K562 (cell line): ENCODE measurements around the gene EYA3. TPM values are rescaled to one million over a fixed set of nuclear protein-coding genes. Genes with fewer than 3 reads are reported as not detected.

Experiments used
- ELF4 ChIP-seq: fragments of 450-650 bp; formaldehyde crosslinking; IDR thresholded peaks from 2 replicates; pipeline ENCODE4 v1.4.0; 2022; ENCODE audit warnings: missing genetic modification characterization
- EP300 ChIP-seq: IDR thresholded peaks from 2 replicates; pipeline ENCODE4 v1.6.1; 2012; ENCODE audit warnings: low read length, improper control_type of control experiment
- ETV1 ChIP-seq: fragments of 450-650 bp; conservative IDR thresholded peaks from 2 replicates; pipeline ENCODE4 v1.6.1; 2016; ENCODE audit warnings: missing genetic modification characterization, control low read depth, low read depth, missing compliant biosample characterization
- GATA2 ChIP-seq: sonication (generic); formaldehyde crosslinking; IDR thresholded peaks from 2 replicates; pipeline ENCODE4 v1.4.0; 2020; ENCODE audit warnings: mild to moderate bottlenecking, missing genetic modification reagents
- KHSRP ChIP-seq: fragments of 450-650 bp; IDR thresholded peaks from 2 replicates; pipeline ENCODE4 v1.6.1; 2017
- NCOA6 ChIP-seq: fragments of 450-650 bp; IDR thresholded peaks from 2 replicates; pipeline ENCODE4 v1.6.1; 2017; ENCODE audit warnings: mild to moderate bottlenecking
- NEUROD1 ChIP-seq: fragments of 150-350 bp; IDR thresholded peaks from 2 replicates; pipeline ENCODE4 v1.6.1; 2014; ENCODE audit warnings: borderline replicate concordance, low read length, low read depth; ENCODE audit not compliant: partially characterized antibody
- NFIC ChIP-seq: fragments of 450-650 bp; IDR thresholded peaks from 2 replicates; pipeline ENCODE4 v1.6.1; 2017; ENCODE audit warnings: mild to moderate bottlenecking, inconsistent platforms
- NFYB ChIP-seq: IDR thresholded peaks from 2 replicates; pipeline ENCODE4 v1.6.1; 2011; ENCODE audit warnings: mild to moderate bottlenecking, moderate library complexity; ENCODE audit not compliant: insufficient read length; ENCODE audit errors: extremely low read depth
- SMARCC2 ChIP-seq: fragments of 450-650 bp; IDR thresholded peaks from 2 replicates; pipeline ENCODE4 v1.6.1; 2017; ENCODE audit warnings: antibody characterized with exemption, moderate library complexity, mild to moderate bottlenecking, low read depth
- STAT5A ChIP-seq: IDR thresholded peaks from 2 replicates; pipeline ENCODE4 v1.6.1; 2012; ENCODE audit warnings: low read length, inconsistent platforms, borderline replicate concordance
- polyA plus RNA-seq, 8 experiments: library from polyadenylated mRNA; depleted of rRNA in 4 of 8; stranded (reverse) in 5 of 8; unstranded in 3 of 8; fragments of >200 nt; fragmentation: Nextera tagmentation in 2 of 8; fragmentation: Illumina TruSeq in 1 of 8; extraction: Ambion mirVana in 2 of 8; extraction: Trizol in 1 of 8; gene quantifications; 2 replicates each; pipeline versions ENCODE4 v1.2.1 to v1.2.3, GENCODE V29; 2011 to 2014; ENCODE audit warnings: inconsistent platforms in 1 of 8, missing spikeins in 1 of 8
- total RNA-seq, 7 experiments: library from RNA; depleted of rRNA in 6 of 7; stranded (reverse); fragments of >200 nt in 6 of 7; fragmentation: Illumina TruSeq in 2 of 7; extraction: Trizol in 2 of 7; gene quantifications; 2 replicates each; pipeline versions ENCODE4 v1.2.1 to v1.2.3, GENCODE V29; 2011 to 2021; ENCODE audit warnings: low replicate concordance in 1 of 7
- TF ChIP-seq, protein P1 (sequence below): fragments of 200-800 bp; sonication (Bioruptor generic); IDR thresholded peaks from 2 replicates; pipeline ENCODE4 v1.6.1; 2016; ENCODE audit warnings: missing genetic modification characterization, missing compliant biosample characterization
- TF ChIP-seq, protein P2 (sequence below): fragments of 200-400 bp; formaldehyde crosslinking; IDR thresholded peaks from 2 replicates; pipeline ENCODE4 v1.6.1; 2017; ENCODE audit warnings: mild to moderate bottlenecking, low read depth, low read length, moderate library complexity
- TF ChIP-seq, protein P3 (sequence below), 2 experiments: fragments of 200-800 bp in 1 of 2; sonication (Bioruptor generic) in 1 of 2; sonication (generic) in 1 of 2; formaldehyde crosslinking in 1 of 2; IDR thresholded peaks in 1 of 2; conservative IDR thresholded peaks in 1 of 2; 2 replicates each; pipeline versions ENCODE4 v1.5.0 to v1.6.1; 2016 to 2020; ENCODE audit warnings: missing compliant biosample characterization in 1 of 2, missing genetic modification characterization in 1 of 2, missing genetic modification reagents in 1 of 2
- TF ChIP-seq, protein P4 (sequence below), 3 experiments: IDR thresholded peaks in 2 of 3; conservative IDR thresholded peaks in 1 of 3; 2 replicates each; pipeline ENCODE4 v1.5.1; 2011 to 2012; ENCODE audit warnings: low read length in 3 of 3, mild to moderate bottlenecking in 3 of 3, control low read depth in 2 of 3, improper control_type of control experiment in 1 of 3, inconsistent platforms in 1 of 3, low read depth in 1 of 3, mixed read lengths in 1 of 3, moderate library complexity in 1 of 3; ENCODE audit not compliant: insufficient read depth in 2 of 3

Gene EYA3
- total and polyA plus RNA-seq, 9 of the 15 experiments (the other 6 are each of a cell fraction or from before 2014, with no cell fraction given) = 21.7 to 64.0 (median 43.6) TPM

DNA sequence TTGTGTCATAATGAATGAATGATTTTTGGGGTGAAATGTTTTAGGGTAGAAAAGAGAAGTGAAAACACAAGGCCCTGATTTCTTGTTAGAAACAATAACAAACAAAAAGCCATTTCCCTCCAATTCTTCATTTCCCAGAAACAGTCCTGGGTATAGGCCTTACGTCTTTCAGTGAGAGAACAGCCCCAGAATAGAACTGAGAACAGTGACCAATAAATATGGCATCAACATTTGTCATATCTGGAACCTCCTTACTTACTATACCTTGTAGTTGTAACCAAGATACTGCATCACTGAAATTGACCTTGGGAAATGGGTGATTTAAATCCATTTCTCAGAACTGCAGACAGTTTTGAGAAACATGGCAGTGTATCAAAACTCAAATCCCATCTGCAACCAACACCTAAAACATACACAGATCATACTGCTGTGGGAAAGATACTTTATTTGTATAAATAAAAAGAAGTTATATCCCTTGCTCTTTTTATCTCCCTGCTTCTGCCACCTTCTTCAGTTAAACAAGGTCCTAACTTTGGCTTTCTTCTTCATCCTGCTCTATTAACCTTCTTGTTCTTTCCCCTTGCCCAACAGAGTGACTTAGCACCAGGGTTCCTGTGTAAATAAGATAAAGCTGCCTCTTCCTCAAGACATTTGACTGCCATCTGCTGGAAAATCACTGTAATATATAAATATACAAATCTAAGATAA, 109.1 kb downstream of the EYA3 start (continued):
- TF ChIP-seq, protein P1, sequence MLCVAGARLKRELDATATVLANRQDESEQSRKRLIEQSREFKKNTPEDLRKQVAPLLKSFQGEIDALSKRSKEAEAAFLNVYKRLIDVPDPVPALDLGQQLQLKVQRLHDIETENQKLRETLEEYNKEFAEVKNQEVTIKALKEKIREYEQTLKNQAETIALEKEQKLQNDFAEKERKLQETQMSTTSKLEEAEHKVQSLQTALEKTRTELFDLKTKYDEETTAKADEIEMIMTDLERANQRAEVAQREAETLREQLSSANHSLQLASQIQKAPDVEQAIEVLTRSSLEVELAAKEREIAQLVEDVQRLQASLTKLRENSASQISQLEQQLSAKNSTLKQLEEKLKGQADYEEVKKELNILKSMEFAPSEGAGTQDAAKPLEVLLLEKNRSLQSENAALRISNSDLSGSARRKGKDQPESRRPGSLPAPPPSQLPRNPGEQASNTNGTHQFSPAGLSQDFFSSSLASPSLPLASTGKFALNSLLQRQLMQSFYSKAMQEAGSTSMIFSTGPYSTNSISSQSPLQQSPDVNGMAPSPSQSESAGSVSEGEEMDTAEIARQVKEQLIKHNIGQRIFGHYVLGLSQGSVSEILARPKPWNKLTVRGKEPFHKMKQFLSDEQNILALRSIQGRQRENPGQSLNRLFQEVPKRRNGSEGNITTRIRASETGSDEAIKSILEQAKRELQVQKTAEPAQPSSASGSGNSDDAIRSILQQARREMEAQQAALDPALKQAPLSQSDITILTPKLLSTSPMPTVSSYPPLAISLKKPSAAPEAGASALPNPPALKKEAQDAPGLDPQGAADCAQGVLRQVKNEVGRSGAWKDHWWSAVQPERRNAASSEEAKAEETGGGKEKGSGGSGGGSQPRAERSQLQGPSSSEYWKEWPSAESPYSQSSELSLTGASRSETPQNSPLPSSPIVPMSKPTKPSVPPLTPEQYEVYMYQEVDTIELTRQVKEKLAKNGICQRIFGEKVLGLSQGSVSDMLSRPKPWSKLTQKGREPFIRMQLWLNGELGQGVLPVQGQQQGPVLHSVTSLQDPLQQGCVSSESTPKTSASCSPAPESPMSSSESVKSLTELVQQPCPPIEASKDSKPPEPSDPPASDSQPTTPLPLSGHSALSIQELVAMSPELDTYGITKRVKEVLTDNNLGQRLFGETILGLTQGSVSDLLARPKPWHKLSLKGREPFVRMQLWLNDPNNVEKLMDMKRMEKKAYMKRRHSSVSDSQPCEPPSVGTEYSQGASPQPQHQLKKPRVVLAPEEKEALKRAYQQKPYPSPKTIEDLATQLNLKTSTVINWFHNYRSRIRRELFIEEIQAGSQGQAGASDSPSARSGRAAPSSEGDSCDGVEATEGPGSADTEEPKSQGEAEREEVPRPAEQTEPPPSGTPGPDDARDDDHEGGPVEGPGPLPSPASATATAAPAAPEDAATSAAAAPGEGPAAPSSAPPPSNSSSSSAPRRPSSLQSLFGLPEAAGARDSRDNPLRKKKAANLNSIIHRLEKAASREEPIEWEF = peak; percentile 63; the same call in 1 of the 2 replicates
- TF ChIP-seq STAT5A (peak; percentile 85), SMARCC2 (peak; percentile 96), ETV1 (peak; percentile 35; the same call in 1 of the 2 replicates), GATA2 (CRISPR knock-in tag) (peak; percentile 94), KHSRP (peak; percentile 64), ELF4 (CRISPR knock-in tag) (0 out of 2 replicates have a peak, but pooled peaks have one; percentile 11), NFIC (peak; percentile 88), NEUROD1 (peak; percentile 82), NCOA6 (peak; percentile 75), EP300 (peak; percentile 95), NFYB (no peak)
- TF ChIP-seq, protein P2, sequence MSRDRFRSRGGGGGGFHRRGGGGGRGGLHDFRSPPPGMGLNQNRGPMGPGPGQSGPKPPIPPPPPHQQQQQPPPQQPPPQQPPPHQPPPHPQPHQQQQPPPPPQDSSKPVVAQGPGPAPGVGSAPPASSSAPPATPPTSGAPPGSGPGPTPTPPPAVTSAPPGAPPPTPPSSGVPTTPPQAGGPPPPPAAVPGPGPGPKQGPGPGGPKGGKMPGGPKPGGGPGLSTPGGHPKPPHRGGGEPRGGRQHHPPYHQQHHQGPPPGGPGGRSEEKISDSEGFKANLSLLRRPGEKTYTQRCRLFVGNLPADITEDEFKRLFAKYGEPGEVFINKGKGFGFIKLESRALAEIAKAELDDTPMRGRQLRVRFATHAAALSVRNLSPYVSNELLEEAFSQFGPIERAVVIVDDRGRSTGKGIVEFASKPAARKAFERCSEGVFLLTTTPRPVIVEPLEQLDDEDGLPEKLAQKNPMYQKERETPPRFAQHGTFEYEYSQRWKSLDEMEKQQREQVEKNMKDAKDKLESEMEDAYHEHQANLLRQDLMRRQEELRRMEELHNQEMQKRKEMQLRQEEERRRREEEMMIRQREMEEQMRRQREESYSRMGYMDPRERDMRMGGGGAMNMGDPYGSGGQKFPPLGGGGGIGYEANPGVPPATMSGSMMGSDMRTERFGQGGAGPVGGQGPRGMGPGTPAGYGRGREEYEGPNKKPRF = no peak
- TF ChIP-seq, protein P3, sequence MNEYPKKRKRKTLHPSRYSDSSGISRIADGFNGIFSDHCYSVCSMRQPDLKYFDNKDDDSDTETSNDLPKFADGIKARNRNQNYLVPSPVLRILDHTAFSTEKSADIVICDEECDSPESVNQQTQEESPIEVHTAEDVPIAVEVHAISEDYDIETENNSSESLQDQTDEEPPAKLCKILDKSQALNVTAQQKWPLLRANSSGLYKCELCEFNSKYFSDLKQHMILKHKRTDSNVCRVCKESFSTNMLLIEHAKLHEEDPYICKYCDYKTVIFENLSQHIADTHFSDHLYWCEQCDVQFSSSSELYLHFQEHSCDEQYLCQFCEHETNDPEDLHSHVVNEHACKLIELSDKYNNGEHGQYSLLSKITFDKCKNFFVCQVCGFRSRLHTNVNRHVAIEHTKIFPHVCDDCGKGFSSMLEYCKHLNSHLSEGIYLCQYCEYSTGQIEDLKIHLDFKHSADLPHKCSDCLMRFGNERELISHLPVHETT (CRISPR knock-in tag; conservative IDR thresholded peaks at IDR 0.05 in 1 of 2, IDR thresholded peaks at IDR 0.05 in 1 of 2) = 0 out of 4 replicates have a peak, but pooled peaks of 1 of the 2 experiments have one; percentile 56
- TF ChIP-seq, protein P4, sequence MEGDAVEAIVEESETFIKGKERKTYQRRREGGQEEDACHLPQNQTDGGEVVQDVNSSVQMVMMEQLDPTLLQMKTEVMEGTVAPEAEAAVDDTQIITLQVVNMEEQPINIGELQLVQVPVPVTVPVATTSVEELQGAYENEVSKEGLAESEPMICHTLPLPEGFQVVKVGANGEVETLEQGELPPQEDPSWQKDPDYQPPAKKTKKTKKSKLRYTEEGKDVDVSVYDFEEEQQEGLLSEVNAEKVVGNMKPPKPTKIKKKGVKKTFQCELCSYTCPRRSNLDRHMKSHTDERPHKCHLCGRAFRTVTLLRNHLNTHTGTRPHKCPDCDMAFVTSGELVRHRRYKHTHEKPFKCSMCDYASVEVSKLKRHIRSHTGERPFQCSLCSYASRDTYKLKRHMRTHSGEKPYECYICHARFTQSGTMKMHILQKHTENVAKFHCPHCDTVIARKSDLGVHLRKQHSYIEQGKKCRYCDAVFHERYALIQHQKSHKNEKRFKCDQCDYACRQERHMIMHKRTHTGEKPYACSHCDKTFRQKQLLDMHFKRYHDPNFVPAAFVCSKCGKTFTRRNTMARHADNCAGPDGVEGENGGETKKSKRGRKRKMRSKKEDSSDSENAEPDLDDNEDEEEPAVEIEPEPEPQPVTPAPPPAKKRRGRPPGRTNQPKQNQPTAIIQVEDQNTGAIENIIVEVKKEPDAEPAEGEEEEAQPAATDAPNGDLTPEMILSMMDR (IDR thresholded peaks at IDR 0.05 in 2 of 3, conservative IDR thresholded peaks at IDR 0.05 in 1 of 3; ENCODE audit: insufficient read depth in 2 of 3, low read depth in 1 of 3, low read length in 3 of 3) = peak; percentile 66 to 96 (median 73); a peak in 5 of 6 replicates
